Epithelial cell of esophagus (primary cell): ENCODE results near the gene PCBD1.
A peak's percentile ranks its signal among the peaks of the same experiment; 100 is the strongest.

Experiments used
- DNase-seq: peaks from one replicate; pipeline ENCODE4 v3.0.0; 2010; ENCODE audit warnings: low read depth
- H3K4me3 ChIP-seq: 2 replicates; pipeline ENCODE4 v1.5.1; 2011; ENCODE audit warnings: mild to moderate bottlenecking, low read length, control low read depth
- TF ChIP-seq, protein P1 (sequence below): IDR thresholded peaks from 2 replicates; pipeline ENCODE4 v1.5.1; 2011; ENCODE audit warnings: low read depth, mild to moderate bottlenecking, low read length, control low read depth, inconsistent platforms; ENCODE audit not compliant: insufficient read depth; ENCODE audit errors: missing control alignments

The PCBD1 gene

DNA sequence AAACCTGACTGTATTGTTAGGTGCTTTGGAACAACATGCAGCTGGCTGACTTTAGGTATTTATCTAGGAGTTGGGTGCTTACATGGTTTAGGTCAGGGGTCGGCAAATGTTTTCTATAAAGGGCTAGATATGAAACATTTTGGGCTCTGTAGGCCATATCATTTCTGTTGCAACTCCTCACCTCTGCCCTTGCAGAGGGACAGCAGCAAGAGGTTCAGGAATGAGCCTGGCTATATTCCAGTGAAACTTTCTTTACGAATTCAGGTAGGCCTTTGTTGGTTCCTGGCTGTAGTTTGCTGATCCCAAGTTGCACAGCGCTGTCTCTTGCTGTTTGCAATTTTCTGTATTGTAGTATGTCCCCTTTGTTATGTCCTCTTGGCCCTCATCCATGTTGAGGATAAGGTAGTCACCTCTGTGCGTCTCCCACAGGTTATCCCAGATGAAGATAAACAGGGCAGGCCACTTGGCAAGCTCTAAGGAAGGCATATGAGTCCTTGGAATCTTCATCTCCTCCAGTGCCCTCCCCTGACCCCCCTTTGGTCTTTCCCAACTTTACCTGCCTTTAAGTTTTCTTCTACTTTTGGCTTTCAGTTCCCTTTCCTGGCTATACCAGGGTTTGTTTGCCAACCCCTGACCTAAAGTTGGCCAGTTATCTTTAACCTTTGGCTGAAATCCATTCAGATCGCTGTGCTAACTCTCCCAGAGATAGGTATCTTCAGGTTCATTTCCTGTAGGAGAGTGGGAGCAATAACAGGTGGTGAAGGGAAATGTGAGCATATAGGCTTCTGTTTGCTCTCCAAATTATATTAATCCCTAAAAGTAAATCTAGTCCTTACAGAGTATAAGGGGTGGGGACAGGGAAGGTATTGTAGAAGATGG lies 36.5 kb downstream of the PCBD1 start:
- TF ChIP-seq, protein P1, sequence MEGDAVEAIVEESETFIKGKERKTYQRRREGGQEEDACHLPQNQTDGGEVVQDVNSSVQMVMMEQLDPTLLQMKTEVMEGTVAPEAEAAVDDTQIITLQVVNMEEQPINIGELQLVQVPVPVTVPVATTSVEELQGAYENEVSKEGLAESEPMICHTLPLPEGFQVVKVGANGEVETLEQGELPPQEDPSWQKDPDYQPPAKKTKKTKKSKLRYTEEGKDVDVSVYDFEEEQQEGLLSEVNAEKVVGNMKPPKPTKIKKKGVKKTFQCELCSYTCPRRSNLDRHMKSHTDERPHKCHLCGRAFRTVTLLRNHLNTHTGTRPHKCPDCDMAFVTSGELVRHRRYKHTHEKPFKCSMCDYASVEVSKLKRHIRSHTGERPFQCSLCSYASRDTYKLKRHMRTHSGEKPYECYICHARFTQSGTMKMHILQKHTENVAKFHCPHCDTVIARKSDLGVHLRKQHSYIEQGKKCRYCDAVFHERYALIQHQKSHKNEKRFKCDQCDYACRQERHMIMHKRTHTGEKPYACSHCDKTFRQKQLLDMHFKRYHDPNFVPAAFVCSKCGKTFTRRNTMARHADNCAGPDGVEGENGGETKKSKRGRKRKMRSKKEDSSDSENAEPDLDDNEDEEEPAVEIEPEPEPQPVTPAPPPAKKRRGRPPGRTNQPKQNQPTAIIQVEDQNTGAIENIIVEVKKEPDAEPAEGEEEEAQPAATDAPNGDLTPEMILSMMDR = no peak
- H3K4me3 ChIP-seq = no peak overlapping the region
- no peak for DNase-seq

DNA sequence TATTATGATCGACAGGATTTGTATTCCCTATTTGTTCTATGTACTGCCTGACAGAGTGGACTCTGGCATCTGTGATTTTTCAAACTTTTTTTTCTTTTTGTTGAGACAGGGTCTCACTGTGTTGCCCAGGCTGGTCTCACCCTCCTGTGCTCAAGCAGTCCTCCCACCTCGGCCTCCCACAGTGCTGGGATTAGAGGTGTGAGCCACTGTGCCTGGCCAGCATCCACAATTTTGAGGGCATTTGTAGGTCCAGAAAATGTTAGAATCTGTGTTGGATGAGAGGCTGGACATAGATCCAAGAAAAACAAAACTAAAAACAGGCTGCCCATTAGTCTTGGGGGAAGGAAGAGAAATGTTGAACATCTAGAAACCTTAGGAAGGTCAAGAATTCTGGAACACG lies 38.3 kb downstream of the PCBD1 start:
- H3K4me3 ChIP-seq = no peak overlapping the region
- no peak for DNase-seq
- TF ChIP-seq, protein P1 = no peak

DNA sequence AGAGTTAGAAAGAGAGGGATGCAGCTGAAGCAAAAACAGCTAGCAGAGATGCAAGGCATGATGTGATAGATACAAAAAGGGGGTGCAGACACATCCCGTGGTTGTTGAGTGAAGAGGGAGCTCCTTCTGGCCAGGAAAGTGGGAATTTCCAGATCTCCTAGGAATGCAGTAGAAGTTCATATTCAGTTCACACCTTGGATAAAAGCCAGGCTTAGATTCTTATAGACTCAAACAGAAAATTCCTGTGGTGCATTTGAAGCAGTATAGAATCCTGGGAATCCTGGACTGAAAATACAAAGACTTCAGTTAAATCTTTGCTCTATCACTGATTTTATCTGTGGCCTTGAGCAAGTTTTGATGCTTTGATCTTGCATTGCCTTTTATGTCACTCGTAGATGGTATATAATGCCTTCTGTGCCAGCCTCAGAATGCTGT lies 38.8 kb downstream of the PCBD1 start:
- peak; percentile 13 for DNase-seq
- TF ChIP-seq, protein P1 = no peak

DNA sequence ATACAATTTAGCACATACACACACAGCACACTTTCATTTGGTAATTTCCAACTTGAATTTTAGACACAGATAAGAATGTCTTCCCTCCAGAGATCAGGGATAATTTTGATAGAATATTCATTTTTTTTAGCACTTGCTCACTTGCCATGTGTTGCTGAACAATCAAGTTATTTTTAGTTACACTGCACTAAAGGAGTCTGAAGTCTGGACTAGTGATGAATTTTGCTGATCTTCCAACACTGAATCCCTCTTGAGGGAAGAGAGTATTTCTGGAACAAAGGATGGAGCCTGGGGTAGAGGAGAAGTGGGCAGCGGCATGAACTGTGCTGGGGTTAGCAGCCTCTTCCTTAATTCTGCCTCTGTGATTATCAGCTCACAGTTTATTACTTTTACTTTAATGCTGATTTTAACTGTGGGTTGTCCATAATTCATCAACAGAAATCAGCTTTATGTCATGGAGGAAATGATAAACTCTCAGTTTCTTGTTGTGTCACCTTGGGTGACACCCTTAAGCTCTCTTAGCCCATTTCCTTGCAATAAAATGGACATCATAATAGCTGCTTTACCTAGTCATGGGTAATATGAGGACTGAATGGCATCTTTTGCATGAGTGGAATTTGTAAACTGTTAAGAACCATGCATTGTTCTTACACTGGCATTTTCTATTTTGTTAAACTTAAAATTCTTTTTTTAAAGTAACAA lies 40.6 kb downstream of the PCBD1 start:
- no peak for DNase-seq
- TF ChIP-seq, protein P1 = no peak
- H3K4me3 ChIP-seq = no peak overlapping the region

More for the DNA sequence above, 38.8 kb downstream of the PCBD1 start:
- H3K4me3 ChIP-seq = no peak overlapping the region

DNA sequence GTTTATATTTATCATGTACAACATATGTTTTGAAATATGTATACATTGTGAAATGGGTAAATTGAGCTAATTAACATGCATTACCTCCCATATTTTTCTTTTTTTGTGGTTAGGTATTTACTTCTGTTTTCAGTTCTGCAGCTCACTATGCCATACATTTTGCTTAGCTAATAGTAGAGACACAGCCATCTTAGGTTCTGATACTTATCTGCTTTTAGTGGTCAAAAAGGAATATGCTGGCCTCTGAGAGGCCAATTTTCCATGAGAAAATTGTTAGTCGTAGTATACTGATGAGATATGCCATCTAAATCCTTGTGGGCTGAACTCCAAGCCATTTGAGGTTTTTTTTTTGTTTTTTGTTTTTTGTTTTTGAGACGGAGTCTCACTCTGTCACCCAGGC lies 41.6 kb downstream of the PCBD1 start:
- H3K4me3 ChIP-seq = no peak overlapping the region
- no peak for DNase-seq
- TF ChIP-seq, protein P1 = no peak

DNA sequence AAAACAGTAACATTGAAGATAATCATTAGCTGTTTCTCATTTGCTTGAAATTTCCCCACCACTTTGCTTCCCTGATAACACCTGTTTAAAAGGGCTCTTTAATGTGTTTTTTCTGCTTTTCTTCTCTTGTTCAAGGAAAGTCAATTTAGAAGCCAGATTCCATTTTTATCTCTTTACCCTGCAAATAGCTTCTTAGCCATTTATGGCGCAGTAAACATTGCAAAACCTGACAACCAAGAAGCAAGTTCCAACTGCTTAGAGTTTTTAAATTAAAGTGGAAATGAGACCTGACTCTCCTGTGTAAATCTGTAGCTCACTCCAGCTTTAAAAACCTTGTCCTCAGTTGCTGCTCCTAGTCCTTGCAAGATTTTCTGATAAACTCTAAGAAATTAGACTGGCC lies 42.5 kb downstream of the PCBD1 start:
- TF ChIP-seq, protein P1 = no peak
- no peak for DNase-seq
- H3K4me3 ChIP-seq = no peak overlapping the region
